ENCODE measurements around the gene ARVCF.

The ARVCF gene

DNA sequence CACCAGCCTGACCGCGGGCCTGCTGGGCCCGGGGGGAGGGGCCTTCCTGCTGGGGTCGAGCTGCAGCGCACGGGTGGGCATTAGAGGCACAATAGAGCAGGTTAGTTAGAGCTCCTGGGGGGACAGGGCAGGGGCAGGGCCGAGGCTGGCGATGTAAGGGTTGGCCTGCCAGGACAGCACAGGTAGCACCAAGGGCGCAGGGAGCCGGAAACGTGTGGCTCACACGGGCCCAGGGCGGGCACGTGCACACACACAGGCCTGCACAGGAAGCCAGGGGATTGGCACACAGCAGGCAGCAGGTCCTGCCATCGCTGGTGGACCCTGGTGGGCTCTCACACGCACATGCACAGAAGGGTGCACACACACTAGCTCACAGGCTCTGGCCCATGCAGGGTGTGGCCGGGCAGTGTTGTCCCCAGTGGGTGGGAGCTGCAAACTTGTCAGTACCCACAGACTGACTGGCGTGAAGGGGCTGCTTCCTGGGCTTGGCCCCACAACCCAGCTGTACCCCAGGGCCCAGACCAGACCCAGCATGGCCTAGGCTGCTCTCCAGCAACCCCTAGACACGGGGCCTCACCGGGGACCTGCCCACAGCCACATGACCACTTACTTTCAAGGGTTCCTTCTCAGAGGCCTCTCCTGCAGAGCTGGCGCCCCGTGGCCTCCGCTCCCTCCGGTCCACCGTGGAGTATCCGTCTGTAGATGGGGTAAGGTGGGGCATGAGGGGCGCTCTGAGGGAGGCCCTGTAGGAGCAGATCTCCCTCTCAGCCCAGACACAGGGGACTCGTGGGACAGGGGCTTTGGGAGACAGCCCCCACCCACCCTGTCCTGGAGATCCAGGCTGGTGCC lies 45.1 kb downstream of the ARVCF start:
- no peak for DNase-seq

DNA sequence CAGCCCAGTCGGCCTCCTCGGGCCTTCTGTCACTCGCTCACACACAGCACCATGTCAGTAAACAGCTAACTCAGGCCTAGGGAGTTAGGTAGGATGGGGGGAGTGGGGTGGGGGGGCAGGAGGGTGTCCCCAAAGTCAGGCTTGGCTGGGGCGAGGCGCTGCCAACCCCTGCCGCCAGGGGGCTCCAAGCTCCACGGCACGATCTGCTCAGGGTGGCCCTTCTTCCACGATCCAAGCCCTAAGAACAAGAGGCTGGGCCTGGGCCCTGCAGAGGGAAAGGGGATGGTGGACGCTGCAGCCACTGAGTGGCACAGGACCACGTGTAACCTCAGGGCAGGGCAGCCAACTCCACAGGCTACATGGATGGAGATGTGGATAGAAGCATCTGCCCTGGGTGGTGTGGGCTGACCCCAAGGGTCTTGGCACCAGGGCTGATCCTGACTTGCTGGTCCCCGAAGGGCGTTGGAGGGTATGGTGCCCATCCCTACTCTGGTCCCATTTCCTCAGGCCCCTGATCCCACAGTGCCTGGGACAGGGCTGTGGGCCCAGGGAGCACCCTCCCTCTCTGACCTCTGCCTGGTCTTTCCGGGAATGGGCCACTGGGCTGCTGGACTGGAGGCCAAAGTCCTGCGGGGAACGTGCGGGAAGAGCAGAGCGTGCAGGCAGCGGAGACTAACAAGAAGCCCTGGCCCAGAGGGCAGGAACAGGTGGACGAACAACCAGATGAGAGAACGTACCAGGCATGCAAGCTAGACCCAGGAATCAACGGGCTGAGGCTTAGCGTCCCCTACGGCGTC lies 45.9 kb downstream of the ARVCF start:
- DNase-seq, result peak; percentile 45

- no peak for DNase-seq
Measured at GRCh38 chr22:19970031-19970478, 46.6 kb downstream of the ARVCF start.

GRCh38 chr22:19969141-19969928 lies 47.3 kb downstream of the ARVCF start:
- DNase-seq, result no peak

DNA sequence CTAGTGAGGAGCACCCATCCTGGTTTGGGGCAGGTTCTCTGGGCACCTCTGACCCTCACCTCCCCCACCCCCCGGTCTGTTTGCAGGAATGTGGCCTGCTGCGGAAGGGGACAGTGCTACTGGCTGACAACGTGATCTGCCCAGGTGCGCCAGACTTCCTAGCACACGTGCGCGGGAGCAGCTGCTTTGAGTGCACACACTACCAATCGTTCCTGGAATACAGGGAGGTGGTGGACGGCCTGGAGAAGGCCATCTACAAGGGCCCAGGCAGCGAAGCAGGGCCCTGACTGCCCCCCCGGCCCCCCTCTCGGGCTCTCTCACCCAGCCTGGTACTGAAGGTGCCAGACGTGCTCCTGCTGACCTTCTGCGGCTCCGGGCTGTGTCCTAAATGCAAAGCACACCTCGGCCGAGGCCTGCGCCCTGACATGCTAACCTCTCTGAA lies 48.2 kb downstream of the ARVCF start:
- no peak for DNase-seq

GRCh38 chr22:19967850-19968449 lies 48.7 kb downstream of the ARVCF start:
- DNase-seq, result no peak

DNA sequence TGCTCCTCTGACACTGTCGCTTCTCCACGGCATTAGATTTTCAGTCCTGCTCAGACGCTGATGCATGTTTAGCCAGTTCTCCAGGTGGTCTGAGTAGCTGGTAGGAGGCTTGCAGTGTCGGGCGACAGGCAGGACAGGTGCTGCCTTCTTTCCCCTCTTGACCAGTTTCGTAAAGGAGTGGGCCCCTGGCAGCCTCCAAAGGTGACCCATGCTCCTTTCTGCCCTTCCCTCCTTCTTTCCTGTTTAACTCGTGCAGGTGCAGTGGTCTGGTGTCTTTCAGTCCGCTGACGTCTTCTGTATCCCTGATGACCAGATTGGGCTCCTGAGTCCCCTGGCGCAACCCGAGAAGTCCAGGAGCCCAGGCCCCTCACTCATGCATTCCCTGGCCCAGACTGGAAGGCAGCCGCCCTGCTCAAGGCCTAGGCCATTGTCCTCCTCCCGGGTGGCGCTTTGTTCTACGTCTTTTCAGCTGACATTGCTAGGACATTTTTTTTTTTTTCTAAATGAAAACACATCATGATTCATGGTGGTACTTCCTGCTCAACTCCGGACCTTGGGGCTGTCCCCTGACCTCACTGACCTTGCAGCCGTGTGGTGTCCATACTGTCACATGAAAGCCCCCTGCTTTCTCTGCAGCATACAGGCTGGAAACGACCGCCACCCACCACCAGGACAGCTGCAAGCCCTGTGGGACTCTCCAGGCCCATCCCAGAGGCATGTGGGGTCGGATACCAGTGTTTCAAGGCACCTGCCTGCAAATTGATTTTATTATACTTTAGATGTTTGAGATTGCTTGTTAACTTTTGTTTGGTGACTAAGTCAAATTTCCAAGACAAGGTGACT lies 49.5 kb downstream of the ARVCF start:
- no peak for DNase-seq

DNA sequence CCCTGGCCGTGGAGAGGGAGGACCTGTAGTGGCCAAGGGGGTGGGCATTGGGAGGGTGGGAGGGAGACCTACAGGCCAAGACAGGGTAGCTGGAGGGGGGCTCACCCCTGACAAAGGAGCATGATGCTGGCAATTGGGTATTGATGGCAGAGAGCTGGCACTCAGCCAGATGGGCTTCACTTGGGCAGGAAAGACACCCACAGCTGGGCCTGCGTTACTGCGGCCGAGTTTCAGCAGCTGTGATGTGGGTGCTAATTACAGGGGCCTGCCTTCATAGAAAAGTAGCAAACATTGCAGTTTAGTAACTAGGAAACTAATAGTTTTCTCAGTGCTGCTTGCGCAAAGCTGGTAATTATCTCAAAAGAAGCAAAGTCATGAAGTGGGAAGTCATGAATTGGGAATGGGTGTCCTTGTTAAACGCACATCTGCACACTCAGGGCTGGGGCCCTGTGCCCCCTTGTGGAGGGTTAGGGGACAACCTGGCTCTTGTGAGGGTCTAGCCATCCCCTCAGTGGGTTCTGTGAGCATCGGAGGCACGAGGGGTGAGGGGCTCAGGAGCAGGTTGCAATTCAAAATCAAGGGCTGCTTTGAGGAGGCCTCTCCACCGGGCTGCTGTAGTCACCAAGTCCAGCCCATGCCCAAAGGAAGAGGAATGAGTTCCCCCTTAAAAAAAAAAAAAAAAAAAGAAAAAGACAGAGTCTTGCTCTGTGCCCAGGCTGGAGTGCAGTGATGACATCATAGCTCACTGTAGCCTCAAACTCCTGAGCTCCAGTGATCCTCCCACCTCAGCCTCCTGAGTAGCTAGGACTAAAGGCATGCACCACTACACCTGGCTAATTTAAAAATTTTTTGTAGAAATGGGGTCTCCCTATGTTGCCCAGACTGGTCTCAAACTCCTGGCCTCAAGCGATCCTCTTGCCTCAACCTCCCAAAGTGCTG lies 50.6 kb downstream of the ARVCF start:
- DNase-seq, result no peak

DNA sequence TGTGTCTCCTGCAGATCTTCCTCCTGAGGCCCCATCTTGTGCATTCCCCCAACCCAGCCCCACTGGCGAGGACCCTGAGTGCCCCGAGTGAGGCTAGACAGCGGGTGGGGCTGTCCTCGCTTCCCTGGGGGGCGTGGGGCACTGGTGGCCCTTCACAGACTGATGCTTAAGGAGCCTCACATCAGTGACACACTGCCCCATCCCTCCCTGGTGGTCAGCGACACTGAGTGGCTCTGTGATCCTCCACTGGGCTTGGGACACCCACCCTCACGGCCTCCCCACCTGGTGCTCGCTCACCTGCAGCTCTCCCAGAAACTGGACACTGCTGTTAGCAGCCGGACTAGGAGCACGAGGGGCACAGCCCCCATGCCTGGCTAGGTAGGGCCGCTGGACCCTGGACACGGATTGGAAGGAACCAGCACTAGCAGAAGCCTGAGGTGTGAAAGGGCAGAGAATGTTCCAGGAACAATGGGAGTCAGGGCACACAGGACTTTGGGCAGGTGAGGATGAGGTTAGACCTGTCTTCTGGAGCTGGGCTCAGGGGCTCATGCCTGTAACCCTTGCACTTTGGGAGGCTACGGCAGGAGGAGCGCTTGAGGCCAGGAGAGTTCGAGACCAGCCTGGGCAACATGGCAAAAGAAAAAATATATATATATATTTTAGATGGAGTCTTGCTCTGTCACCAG lies 51.8 kb downstream of the ARVCF start:
- no peak for DNase-seq

- no peak for DNase-seq
Measured at GRCh38 chr22:19963863-19964642, 52.6 kb downstream of the ARVCF start.

DNA sequence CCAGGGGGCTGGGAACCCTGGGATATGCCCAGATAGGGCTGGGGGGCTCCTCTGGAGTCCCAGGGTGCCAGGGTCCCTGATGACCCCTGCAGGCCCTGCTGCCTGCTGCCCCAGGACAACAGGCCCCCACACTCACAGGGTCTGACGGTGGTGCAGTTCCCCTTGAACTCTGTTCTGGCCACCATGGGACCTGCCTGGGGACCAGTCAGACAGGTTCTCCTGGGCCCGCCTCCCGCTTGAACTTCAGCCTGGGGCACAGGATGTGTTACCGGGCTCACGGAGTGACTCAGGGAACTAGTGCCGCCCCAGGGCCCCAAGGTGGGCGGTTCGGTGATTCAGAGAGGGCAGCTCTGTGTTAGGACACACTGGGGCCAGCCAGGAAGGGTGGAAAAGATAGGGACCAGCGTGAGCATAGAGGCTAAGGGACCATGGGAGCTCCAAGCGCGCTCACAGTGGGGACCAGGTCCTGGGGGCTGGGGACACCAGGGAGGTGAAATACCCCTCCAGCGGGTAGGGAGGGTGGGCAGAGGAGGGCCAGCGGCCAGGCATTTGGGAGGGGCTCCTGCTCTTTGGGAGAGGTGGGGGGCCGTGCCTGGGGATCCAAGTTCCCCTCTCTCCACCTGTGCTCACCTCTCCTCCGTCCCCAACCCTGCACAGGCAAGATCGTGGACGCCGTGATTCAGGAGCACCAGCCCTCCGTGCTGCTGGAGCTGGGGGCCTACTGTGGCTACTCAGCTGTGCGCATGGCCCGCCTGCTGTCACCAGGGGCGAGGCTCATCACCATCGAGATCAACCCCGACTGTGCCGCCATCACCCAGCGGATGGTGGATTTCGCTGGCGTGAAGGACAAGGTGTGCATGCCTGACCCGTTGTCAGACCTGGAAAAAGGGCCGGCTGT lies 53.5 kb downstream of the ARVCF start:
- no peak for DNase-seq

- peak; percentile 68 for DNase-seq
Measured at GRCh38 chr22:19962246-19962908, 54.2 kb downstream of the ARVCF start.

DNA sequence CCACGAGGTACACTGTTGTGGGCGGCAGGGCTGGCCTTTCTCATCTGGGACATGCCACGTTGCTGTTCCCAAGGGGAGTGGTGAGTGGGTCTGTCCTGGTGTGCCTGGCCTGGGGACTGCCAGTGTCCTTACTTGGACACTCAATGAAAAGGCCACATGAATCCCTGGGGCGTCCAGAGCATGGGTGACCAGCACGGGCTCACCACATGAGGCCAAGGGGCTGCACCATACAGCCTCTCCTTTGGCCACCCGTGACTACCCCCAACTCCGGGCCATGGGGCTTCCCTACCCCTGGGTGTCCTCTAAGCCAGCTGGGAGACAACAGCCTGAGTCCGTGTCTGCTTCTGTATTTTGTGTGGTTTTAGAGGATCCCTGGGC lies 54.8 kb downstream of the ARVCF start:
- no peak for DNase-seq

DNA sequence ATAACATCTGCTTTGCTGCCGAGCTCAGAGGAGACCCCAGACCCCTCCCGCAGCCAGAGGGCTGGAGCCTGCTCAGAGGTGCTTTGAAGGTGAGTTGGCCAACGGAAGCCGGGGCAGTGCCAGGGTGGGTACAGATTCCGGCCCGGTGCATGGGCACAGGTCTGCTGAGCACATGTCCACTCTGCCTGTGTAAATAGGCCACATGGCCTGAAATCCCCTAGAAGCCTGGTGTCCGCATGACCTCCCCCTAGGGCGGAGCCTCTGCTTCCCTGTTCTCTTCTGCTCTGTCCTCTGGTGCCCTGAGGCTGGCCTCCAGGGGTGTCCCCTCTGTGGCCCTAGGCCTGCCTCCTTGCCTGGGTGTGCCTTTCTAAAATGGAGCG lies 55.4 kb downstream of the ARVCF start:
- no peak for DNase-seq

GRCh38 chr22:19960491-19961200 lies 56.0 kb downstream of the ARVCF start:
- no peak for DNase-seq

GRCh38 chr22:19959587-19960490 lies 56.8 kb downstream of the ARVCF start:
- no peak for DNase-seq
